Activated CD4-positive, alpha-beta T cell treated with anti-CD3 and anti-CD28 coated beads for 36 hours (primary cell): Measurements from ENCODE around the gene CEP135. TPM values are rescaled to one million over a fixed set of nuclear protein-coding genes. Genes with fewer than 3 reads are reported as not detected.
"Not testable (repeated sequence)": the region's sequence is repeated elsewhere in the genome, so short reads cannot be mapped to it uniquely, and the experiment has no call there.

Experiments used
- ATAC-seq: fragments of 200-7000 bp; cut with Tn5 transposase; one replicate; pipeline ENCODE4 v1.10.0; 2021; ENCODE audit warnings: mild to moderate bottlenecking, moderate library complexity
- CTCF ChIA-PET: fragments of 350-600 bp; sonication (Branson Sonifier 250); formaldehyde crosslinking; loops from one replicate; lab custom pipeline; 2021; ENCODE audit warnings: antibody characterized with exemption; lab: Charles Lee
- POLR2A ChIA-PET: fragments of 350-600 bp; sonication (Branson Sonifier 250); formaldehyde crosslinking; loops from one replicate; lab custom pipeline; 2021; ENCODE audit warnings: antibody characterized with exemption, inconsistent platforms; lab: Charles Lee
- DNase-seq: peaks from one replicate; pipeline ENCODE4 v3.0.0-alpha.2; 2020
- H3K27ac Mint-ChIP-seq: one replicate; pipeline ENCODE4 v1.8.0; 2021; ENCODE audit warnings: mixed read lengths
- H3K27me3 Mint-ChIP-seq: one replicate; pipeline ENCODE4 v1.8.0; 2021; ENCODE audit warnings: mixed read lengths
- H3K36me3 Mint-ChIP-seq: one replicate; pipeline ENCODE4 v1.8.0; 2021; ENCODE audit warnings: low read depth, mixed read lengths
- H3K4me1 Mint-ChIP-seq: one replicate; pipeline ENCODE4 v1.8.0; 2021; ENCODE audit warnings: mixed read lengths
- H3K4me3 Mint-ChIP-seq: one replicate; pipeline ENCODE4 v1.8.0; 2021; ENCODE audit warnings: mild to moderate bottlenecking, moderate library complexity, mixed read lengths
- H3K9me3 Mint-ChIP-seq: one replicate; pipeline ENCODE4 v1.8.0; 2021; ENCODE audit warnings: low read depth, mixed read lengths
- intact Hi-C, 2 experiments: fragments of 100-400 bp; cut with DNase I in 1 of 2; cut with micrococcal nuclease in 1 of 2; formaldehyde crosslinking; loops; one replicate each; pipeline versions ENCODE4 v1.14.2 to v1.15.1; 2022 to 2024; cut with DNase I, micrococcal nuclease
- total RNA-seq, 2 experiments: library from RNA; stranded (reverse); gene quantifications; one replicate each; pipeline ENCODE4 v1.2.3, GENCODE V29; 2021

The CEP135 gene
- total RNA-seq, 2 experiments from 2014 or later: 17.0 to 17.5 TPM

DNA sequence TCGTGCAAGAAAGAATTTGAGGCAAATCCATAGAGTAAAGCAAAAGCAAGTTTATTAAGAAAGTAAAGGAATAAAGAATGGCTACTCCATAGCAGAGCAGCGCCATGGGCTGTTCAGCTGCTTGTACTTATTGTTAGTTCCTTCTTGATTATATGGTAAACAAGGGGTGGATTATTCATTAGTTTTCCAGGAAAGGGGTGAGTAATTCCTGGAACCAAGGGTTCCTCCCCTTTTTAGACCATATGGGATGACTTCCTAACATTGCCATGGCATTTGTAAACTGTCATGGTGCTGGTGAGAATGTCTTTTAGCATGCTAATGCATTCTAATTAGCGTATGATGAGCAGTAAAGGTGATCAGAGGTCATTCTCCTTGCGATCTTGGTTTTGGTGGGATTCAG is 23.5 kb upstream of the CEP135 start:
- Mint-ChIP-seq H3K36me3 (no peaks in the 10 kb centered on the region), H3K9me3 (peaks cover 4% of the 10 kb centered on the region), H3K27me3 (no peaks in the 10 kb centered on the region), H3K27ac (no peak overlapping the region), H3K4me1 (no peaks in the 10 kb centered on the region), H3K4me3 (no peak overlapping the region)
- no peak for DNase-seq
- intact Hi-C loops: no loop called here
- no peak for ATAC-seq
- ChIA-PET POLR2A (no interaction called here), CTCF (interaction anchor here (0.5 to 0.6 kb wide), 3 partner anchors 9 to 65 kb away, joined by 3 read pairs; no protein-coding TSS in a partner anchor)

- ChIA-PET CTCF (interaction anchor here (0.7 to 1.4 kb wide), 4 partner anchors 12 to 1071 kb away, joined by 3 to 4 read pairs (median 3); no protein-coding TSS in a partner anchor), POLR2A (no interaction called here)
- intact Hi-C loops: no loop called here
- no peaks in the 10 kb centered on the region for H3K36me3 Mint-ChIP-seq
- H3K27ac Mint-ChIP-seq: no peak overlapping the region
- no peak for DNase-seq
- peaks cover 3% of the 10 kb centered on the region for H3K4me1 Mint-ChIP-seq
- H3K9me3 Mint-ChIP-seq: peaks cover 4% of the 10 kb centered on the region
- H3K27me3 Mint-ChIP-seq: no peaks in the 10 kb centered on the region
- H3K4me3 Mint-ChIP-seq: no peak overlapping the region
- ATAC-seq: no peak
Measured at GRCh38 chr4:55926610-55927009, 22.1 kb upstream of the CEP135 start.

DNA sequence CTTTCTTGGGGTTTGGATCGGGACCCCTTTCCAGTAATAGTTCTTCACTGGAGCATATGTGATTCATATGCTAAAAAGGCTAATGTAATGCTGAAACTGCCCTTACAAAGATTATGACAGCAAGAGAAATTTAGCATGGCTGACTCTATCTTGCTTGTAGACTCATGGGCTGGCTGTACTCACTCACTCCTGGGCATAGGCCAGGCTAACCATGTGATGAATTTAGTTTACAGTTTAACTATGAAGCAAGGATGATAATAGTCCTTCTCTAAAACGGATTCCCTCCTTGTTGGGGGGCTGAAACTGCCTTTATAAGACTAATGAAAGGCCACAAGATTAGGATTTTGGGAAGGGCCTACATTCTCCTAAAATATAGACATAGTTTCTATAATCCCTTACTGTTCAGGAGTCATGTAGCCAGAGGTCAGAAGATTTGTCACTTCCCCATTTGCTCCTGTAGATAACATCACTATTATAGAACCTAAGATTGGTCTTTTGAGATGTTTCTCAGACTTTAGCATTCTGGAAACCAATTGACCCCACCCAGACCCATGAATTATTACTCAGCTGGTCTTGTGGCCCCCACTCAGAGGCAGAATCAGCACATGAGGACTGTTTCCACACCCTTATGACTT is 20.8 kb upstream of the CEP135 start:
- CTCF ChIA-PET: no interaction called here
- POLR2A ChIA-PET: no interaction called here
- H3K27me3 Mint-ChIP-seq: no peaks in the 10 kb centered on the region
- H3K4me3 Mint-ChIP-seq: no peak overlapping the region
- H3K9me3 Mint-ChIP-seq: peaks cover 4% of the 10 kb centered on the region
- intact Hi-C loops: no loop called here
- no peak for DNase-seq
- no peak for ATAC-seq
- H3K36me3 Mint-ChIP-seq: no peaks in the 10 kb centered on the region
- H3K4me1 Mint-ChIP-seq: peaks cover 3% of the 10 kb centered on the region
- no peak overlapping the region for H3K27ac Mint-ChIP-seq

- POLR2A ChIA-PET: no interaction called here
Measured at GRCh38 chr4:55928846-55929245, 19.9 kb upstream of the CEP135 start.

GRCh38 chr4:55931043-55931442 is 17.7 kb upstream of the CEP135 start:
- Mint-ChIP-seq H3K9me3 (peaks cover 14% of the 10 kb centered on the region), H3K36me3 (peaks cover 2% of the 10 kb centered on the region), H3K4me1 (peaks cover 3% of the 10 kb centered on the region), H3K27me3 (no peaks in the 10 kb centered on the region), H3K4me3 (no peak overlapping the region), H3K27ac (no peak overlapping the region)
- CTCF ChIA-PET: no interaction called here
- ATAC-seq (no peak), DNase-seq (no peak)
- intact Hi-C loops: no loop called here
- POLR2A ChIA-PET: no interaction called here

More at GRCh38 chr4:55928846-55929245, 19.9 kb upstream of the CEP135 start:
- no peak overlapping the region for H3K27ac Mint-ChIP-seq
- CTCF ChIA-PET: interaction anchor here (1.0 kb wide), 1 partner anchor 10 kb away, joined by 3 read pairs; no protein-coding TSS in a partner anchor
- H3K9me3 Mint-ChIP-seq: peaks cover 5% of the 10 kb centered on the region
- H3K27me3 Mint-ChIP-seq: no peaks in the 10 kb centered on the region
- ATAC-seq (no peak), DNase-seq (no peak)
- H3K4me3 Mint-ChIP-seq: no peak overlapping the region
- peaks cover 3% of the 10 kb centered on the region for H3K4me1 Mint-ChIP-seq
- intact Hi-C loops: no loop called here
- no peaks in the 10 kb centered on the region for H3K36me3 Mint-ChIP-seq

- CTCF ChIA-PET: interaction anchor here (2.9 kb wide), 1 partner anchor 16 kb away, joined by 17 read pairs; the partner anchor contains the start of gene CEP135
- H3K9me3 Mint-ChIP-seq: peaks cover 18% of the 10 kb centered on the region
- ATAC-seq (no peak), DNase-seq (no peak)
- no peak overlapping the region for H3K4me3 Mint-ChIP-seq
- H3K27ac Mint-ChIP-seq: no peak overlapping the region
- H3K4me1 Mint-ChIP-seq: peaks cover 3% of the 10 kb centered on the region
- POLR2A ChIA-PET: no interaction called here
- intact Hi-C loops: no loop called here
- H3K27me3 Mint-ChIP-seq: no peaks in the 10 kb centered on the region
- H3K36me3 Mint-ChIP-seq: peaks cover 7% of the 10 kb centered on the region
Measured at GRCh38 chr4:55931833-55932232, 16.9 kb upstream of the CEP135 start.

DNA sequence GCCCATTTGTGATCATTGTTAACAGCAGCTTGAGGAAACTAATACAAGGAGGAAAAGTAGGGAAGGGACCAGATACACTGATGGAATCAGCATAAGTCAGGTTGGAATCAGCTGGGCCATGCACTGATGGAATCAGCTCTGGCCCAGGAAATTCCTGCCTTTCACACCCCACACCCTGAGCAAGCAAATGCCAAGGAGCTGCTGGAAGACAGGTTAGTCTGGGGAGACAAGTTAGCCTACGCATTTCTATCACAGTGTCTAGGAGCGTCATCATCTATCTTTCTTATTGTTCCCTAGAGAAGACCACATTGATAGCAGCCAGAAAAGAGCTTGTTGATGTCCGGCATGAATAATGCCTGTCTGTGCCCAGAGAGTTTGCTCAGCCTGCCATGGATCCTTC is 16.2 kb upstream of the CEP135 start:
- no peak for DNase-seq
- no peak for ATAC-seq
- H3K4me3 Mint-ChIP-seq: no peak overlapping the region
- peaks cover 11% of the 10 kb centered on the region for H3K36me3 Mint-ChIP-seq
- intact Hi-C loops: no loop called here
- POLR2A ChIA-PET: interaction anchor here (0.6 kb wide), 1 partner anchor 24 kb away, joined by 4 read pairs; no protein-coding TSS in a partner anchor
- CTCF ChIA-PET: interaction anchor here (1.3 to 2.9 kb wide), 3 partner anchors 15 to 65 kb away, joined by 4 to 17 read pairs (median 4); partner anchors contain the start of gene CEP135
- peaks cover 3% of the 10 kb centered on the region for H3K4me1 Mint-ChIP-seq
- H3K27ac Mint-ChIP-seq: no peak overlapping the region
- peaks cover 22% of the 10 kb centered on the region for H3K9me3 Mint-ChIP-seq
- H3K27me3 Mint-ChIP-seq: no peaks in the 10 kb centered on the region

DNA sequence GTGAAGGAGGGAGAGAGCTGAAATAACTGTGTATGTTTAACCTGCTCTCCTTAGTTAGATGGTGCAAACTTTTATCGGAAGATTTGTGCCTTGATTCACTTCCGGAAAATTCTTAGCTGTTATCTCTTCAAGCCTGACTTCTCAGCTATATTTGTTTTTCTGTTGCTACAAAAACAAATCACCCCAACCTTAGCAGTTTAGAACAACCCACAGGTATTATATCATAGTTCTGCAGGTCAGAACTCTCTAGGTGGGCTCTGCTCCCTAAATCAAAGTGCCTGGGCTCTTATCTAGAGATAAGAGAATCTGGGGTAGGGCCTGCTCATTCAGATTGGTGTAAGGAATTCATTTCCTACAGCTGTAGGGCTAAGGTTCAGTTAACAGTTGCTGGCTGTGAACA is 15.1 kb upstream of the CEP135 start:
- ChIA-PET POLR2A (no interaction called here), CTCF (interaction anchor here (1.3 to 2.9 kb wide), 3 partner anchors 14 to 66 kb away, joined by 4 to 17 read pairs (median 4); partner anchors contain the start of gene CEP135)
- no peaks in the 10 kb centered on the region for H3K27me3 Mint-ChIP-seq
- intact Hi-C loops: no loop called here
- no peak for ATAC-seq
- no peak for DNase-seq
- H3K27ac Mint-ChIP-seq: no peak overlapping the region
- H3K36me3 Mint-ChIP-seq: peaks cover 21% of the 10 kb centered on the region
- H3K4me1 Mint-ChIP-seq: peaks cover 3% of the 10 kb centered on the region
- no peak overlapping the region for H3K4me3 Mint-ChIP-seq
- H3K9me3 Mint-ChIP-seq: peaks cover 26% of the 10 kb centered on the region

- peaks cover 28% of the 10 kb centered on the region for H3K36me3 Mint-ChIP-seq
- POLR2A ChIA-PET, H3K27ac Mint-ChIP-seq, DNase-seq, ATAC-seq, H3K4me1 Mint-ChIP-seq, H3K27me3 Mint-ChIP-seq, H3K4me3 Mint-ChIP-seq, intact Hi-C loops: not testable (repeated sequence)
- peaks cover 35% of the 10 kb centered on the region for H3K9me3 Mint-ChIP-seq
- CTCF ChIA-PET: interaction anchor here (1.2 kb wide), 1 partner anchor 48 kb away, joined by 5 read pairs; no protein-coding TSS in a partner anchor
Measured at GRCh38 chr4:55935907-55936306, 12.8 kb upstream of the CEP135 start.

- Mint-ChIP-seq H3K9me3 (peaks cover 39% of the 10 kb centered on the region), H3K27me3 (no peaks in the 10 kb centered on the region), H3K36me3 (peaks cover 28% of the 10 kb centered on the region), H3K27ac (no peak overlapping the region), H3K4me1 (no peaks in the 10 kb centered on the region), H3K4me3 (no peak overlapping the region)
- CTCF ChIA-PET: interaction anchor here (1.6 kb wide), 1 partner anchor 12 kb away, joined by 3 read pairs; no protein-coding TSS in a partner anchor
- POLR2A ChIA-PET: no interaction called here
- intact Hi-C loops: no loop called here
- ATAC-seq (no peak), DNase-seq (no peak)
Measured at GRCh38 chr4:55938481-55938880, 10.3 kb upstream of the CEP135 start.

- ATAC-seq (no peak), DNase-seq (no peak)
- no peaks in the 10 kb centered on the region for H3K27me3 Mint-ChIP-seq
- CTCF ChIA-PET: interaction anchor here (0.5 to 1.6 kb wide), 2 partner anchors 9 to 1863 kb away, joined by 3 to 4 read pairs; partner anchors contain the start of gene CEP135
- intact Hi-C loops: no loop called here
- H3K4me3 Mint-ChIP-seq: no peak overlapping the region
- no peaks in the 10 kb centered on the region for H3K4me1 Mint-ChIP-seq
- peaks cover 28% of the 10 kb centered on the region for H3K36me3 Mint-ChIP-seq
- peaks cover 33% of the 10 kb centered on the region for H3K9me3 Mint-ChIP-seq
- POLR2A ChIA-PET: no interaction called here
- H3K27ac Mint-ChIP-seq: no peak overlapping the region
Measured at GRCh38 chr4:55939421-55939820, 9.3 kb upstream of the CEP135 start.
